ENCODE measurements around the gene INVS.

DNA sequence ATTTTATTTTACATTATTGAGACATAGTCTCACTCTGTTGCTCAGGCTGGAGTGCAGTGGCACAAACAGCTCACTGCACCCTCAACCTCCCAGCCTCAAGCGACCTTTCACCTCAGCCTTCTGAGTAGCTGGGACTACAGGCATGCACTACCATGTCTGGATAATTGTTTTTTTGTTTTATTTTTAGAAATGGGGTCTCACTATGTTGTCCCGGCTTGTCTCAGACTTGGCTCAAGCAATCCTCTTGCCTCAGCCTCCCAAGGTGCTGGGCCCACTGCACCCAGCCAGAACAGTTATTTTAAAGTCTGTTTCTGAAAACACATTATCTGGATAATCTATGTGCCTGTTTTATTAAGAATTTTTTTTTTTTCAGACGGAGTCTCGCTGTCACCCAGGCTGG lies 191.7 kb downstream of the INVS start:
- TF ChIP-seq EZH2phosphoT487 (IDR thresholded peaks at IDR 0.05; ENCODE audit: low read length) (no peak), EZH2 (optimal IDR thresholded peaks at IDR 0.05; ENCODE audit: low read depth, low read length) (no peak)
- TF ChIP-seq, protein P1, sequence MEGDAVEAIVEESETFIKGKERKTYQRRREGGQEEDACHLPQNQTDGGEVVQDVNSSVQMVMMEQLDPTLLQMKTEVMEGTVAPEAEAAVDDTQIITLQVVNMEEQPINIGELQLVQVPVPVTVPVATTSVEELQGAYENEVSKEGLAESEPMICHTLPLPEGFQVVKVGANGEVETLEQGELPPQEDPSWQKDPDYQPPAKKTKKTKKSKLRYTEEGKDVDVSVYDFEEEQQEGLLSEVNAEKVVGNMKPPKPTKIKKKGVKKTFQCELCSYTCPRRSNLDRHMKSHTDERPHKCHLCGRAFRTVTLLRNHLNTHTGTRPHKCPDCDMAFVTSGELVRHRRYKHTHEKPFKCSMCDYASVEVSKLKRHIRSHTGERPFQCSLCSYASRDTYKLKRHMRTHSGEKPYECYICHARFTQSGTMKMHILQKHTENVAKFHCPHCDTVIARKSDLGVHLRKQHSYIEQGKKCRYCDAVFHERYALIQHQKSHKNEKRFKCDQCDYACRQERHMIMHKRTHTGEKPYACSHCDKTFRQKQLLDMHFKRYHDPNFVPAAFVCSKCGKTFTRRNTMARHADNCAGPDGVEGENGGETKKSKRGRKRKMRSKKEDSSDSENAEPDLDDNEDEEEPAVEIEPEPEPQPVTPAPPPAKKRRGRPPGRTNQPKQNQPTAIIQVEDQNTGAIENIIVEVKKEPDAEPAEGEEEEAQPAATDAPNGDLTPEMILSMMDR (IDR thresholded peaks at IDR 0.05; ENCODE audit: low read length), result no peak
